WTC11 (cell line): Measurements from ENCODE around the gene CTSG.

Experiments used
- CREB1 ChIP-seq: sonication (generic); formaldehyde crosslinking; IDR thresholded peaks from 2 replicates; pipeline ENCODE4 v1.8.0; 2023; ENCODE audit warnings: mild to moderate bottlenecking, missing genetic modification reagents
- CREM ChIP-seq: sonication (generic); formaldehyde crosslinking; IDR thresholded peaks from 2 replicates; pipeline ENCODE4 v1.8.1; 2022; ENCODE audit warnings: mild to moderate bottlenecking, missing genetic modification reagents, moderate library complexity
- FOXP1 ChIP-seq: sonication (generic); formaldehyde crosslinking; IDR thresholded peaks from 2 replicates; pipeline ENCODE4 v1.8.0; 2022; ENCODE audit warnings: missing genetic modification reagents, mild to moderate bottlenecking, moderate library complexity, borderline replicate concordance
- JAZF1 ChIP-seq: fragments of 250-450 bp; sonication (Bioruptor Pico); IDR thresholded peaks from 2 replicates; pipeline ENCODE4 v1.9.0; 2021; ENCODE audit warnings: moderate library complexity, mild to moderate bottlenecking, inconsistent platforms
- RELA ChIP-seq: sonication (generic); formaldehyde crosslinking; IDR thresholded peaks from 2 replicates; pipeline ENCODE4 v1.8.1; 2022; ENCODE audit warnings: missing genetic modification reagents, mild to moderate bottlenecking, borderline replicate concordance
- SP1 ChIP-seq: sonication (generic); formaldehyde crosslinking; conservative IDR thresholded peaks from 2 replicates; pipeline ENCODE4 v1.8.1; 2022; ENCODE audit warnings: missing genetic modification reagents
- TEAD4 ChIP-seq: sonication (generic); formaldehyde crosslinking; IDR thresholded peaks from 2 replicates; pipeline ENCODE4 v1.8.0; 2022; ENCODE audit warnings: mild to moderate bottlenecking, missing genetic modification reagents
- ZBTB21 ChIP-seq: sonication (generic); formaldehyde crosslinking; IDR thresholded peaks from 2 replicates; pipeline ENCODE4 v1.8.1; 2023; ENCODE audit warnings: mild to moderate bottlenecking, missing genetic modification reagents, borderline replicate concordance
- ZNF263 ChIP-seq: sonication (generic); formaldehyde crosslinking; IDR thresholded peaks from 2 replicates; pipeline ENCODE4 v1.8.1; 2022; ENCODE audit warnings: low read depth, mild to moderate bottlenecking, moderate library complexity, missing genetic modification reagents
- ZNF671 ChIP-seq: fragments of 250-450 bp; sonication (Bioruptor Pico); IDR thresholded peaks from 2 replicates; pipeline ENCODE4 v1.8.0; 2021; ENCODE audit warnings: mild to moderate bottlenecking
- TF ChIP-seq, protein P1 (sequence below): fragments of 200-600 bp; IDR thresholded peaks from 2 replicates; pipeline ENCODE4 v1.8.0; 2022; ENCODE audit warnings: antibody characterized with exemption
- TF ChIP-seq, protein P2 (sequence below): fragments of 250-450 bp; sonication (Bioruptor Pico); IDR thresholded peaks from 2 replicates; pipeline ENCODE4 v1.9.0; 2021; ENCODE audit warnings: mild to moderate bottlenecking
- TF ChIP-seq, protein P3 (sequence below): sonication (generic); formaldehyde crosslinking; IDR thresholded peaks from 2 replicates; pipeline ENCODE4 v1.8.1; 2022; ENCODE audit warnings: low read depth, mild to moderate bottlenecking, moderate library complexity, missing genetic modification reagents, borderline replicate concordance
- TF ChIP-seq, protein P4 (sequence below): sonication (generic); formaldehyde crosslinking; IDR thresholded peaks from 2 replicates; pipeline ENCODE4 v1.8.1; 2023; ENCODE audit warnings: mild to moderate bottlenecking, missing genetic modification reagents

DNA sequence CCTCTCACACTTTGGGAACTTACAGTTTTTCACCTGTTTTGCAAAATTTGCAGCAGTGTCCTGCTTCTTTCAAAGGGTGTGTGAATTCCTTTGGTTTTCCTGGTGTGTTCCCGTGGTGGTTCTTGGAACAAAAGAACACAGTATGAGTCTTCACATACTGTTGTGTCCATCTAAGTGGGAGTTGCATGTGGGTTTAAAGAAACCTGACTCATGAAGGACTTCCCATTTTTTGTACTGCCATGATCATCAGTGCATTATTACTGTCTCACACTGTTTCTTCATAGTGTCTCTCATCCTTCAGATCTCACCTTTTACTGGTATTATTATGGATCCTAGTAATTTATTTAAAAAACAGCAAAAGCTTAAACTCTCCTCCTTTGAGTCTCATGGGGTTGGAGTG, 37.2 kb upstream of the CTSG start:
- TF ChIP-seq ZBTB21 (CRISPR knock-in tag) = no peak
- TF ChIP-seq, protein P1, sequence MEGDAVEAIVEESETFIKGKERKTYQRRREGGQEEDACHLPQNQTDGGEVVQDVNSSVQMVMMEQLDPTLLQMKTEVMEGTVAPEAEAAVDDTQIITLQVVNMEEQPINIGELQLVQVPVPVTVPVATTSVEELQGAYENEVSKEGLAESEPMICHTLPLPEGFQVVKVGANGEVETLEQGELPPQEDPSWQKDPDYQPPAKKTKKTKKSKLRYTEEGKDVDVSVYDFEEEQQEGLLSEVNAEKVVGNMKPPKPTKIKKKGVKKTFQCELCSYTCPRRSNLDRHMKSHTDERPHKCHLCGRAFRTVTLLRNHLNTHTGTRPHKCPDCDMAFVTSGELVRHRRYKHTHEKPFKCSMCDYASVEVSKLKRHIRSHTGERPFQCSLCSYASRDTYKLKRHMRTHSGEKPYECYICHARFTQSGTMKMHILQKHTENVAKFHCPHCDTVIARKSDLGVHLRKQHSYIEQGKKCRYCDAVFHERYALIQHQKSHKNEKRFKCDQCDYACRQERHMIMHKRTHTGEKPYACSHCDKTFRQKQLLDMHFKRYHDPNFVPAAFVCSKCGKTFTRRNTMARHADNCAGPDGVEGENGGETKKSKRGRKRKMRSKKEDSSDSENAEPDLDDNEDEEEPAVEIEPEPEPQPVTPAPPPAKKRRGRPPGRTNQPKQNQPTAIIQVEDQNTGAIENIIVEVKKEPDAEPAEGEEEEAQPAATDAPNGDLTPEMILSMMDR = no peak
- TF ChIP-seq RELA = no peak
- TF ChIP-seq JAZF1 (CRISPR knock-in tag) = no peak
- TF ChIP-seq, protein P2, sequence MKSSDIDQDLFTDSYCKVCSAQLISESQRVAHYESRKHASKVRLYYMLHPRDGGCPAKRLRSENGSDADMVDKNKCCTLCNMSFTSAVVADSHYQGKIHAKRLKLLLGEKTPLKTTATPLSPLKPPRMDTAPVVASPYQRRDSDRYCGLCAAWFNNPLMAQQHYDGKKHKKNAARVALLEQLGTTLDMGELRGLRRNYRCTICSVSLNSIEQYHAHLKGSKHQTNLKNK = no peak
- no peak for TF ChIP-seq TEAD4
- TF ChIP-seq, protein P3, sequence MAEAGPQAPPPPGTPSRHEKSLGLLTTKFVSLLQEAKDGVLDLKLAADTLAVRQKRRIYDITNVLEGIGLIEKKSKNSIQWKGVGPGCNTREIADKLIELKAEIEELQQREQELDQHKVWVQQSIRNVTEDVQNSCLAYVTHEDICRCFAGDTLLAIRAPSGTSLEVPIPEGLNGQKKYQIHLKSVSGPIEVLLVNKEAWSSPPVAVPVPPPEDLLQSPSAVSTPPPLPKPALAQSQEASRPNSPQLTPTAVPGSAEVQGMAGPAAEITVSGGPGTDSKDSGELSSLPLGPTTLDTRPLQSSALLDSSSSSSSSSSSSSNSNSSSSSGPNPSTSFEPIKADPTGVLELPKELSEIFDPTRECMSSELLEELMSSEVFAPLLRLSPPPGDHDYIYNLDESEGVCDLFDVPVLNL = no peak
- no peak for TF ChIP-seq CREB1 (CRISPR knock-in tag)
- TF ChIP-seq ZNF671 (CRISPR knock-in tag) = no peak
- TF ChIP-seq CREM (CRISPR knock-in tag) = no peak
- no peak for TF ChIP-seq ZNF263 (CRISPR knock-in tag)
- no peak for TF ChIP-seq FOXP1 (CRISPR knock-in tag)
- TF ChIP-seq, protein P4, sequence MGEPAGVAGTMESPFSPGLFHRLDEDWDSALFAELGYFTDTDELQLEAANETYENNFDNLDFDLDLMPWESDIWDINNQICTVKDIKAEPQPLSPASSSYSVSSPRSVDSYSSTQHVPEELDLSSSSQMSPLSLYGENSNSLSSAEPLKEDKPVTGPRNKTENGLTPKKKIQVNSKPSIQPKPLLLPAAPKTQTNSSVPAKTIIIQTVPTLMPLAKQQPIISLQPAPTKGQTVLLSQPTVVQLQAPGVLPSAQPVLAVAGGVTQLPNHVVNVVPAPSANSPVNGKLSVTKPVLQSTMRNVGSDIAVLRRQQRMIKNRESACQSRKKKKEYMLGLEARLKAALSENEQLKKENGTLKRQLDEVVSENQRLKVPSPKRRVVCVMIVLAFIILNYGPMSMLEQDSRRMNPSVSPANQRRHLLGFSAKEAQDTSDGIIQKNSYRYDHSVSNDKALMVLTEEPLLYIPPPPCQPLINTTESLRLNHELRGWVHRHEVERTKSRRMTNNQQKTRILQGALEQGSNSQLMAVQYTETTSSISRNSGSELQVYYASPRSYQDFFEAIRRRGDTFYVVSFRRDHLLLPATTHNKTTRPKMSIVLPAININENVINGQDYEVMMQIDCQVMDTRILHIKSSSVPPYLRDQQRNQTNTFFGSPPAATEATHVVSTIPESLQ (CRISPR knock-in tag) = no peak
- TF ChIP-seq SP1 (CRISPR knock-in tag) = no peak
